CD4-positive, alpha-beta T cell treated with Interleukin-10 for 1 hour (primary cell): Measurements from ENCODE around the gene CYTH4.
"Not testable (repeated sequence)": the region's sequence is repeated elsewhere in the genome, so short reads cannot be mapped to it uniquely, and the experiment has no call there.

Experiments
- DNase-seq: peaks from one replicate; pipeline ENCODE4 v3.0.0-alpha.2; 2020

The CYTH4 gene

GRCh38 chr22:37282385-37282677 lies at the start of gene CYTH4:
TSS of gene CYTH4 (plus strand) at chr22:37282508. CDS start at chr22:37282570, 62 bp downstream.
- DNase-seq = peak; percentile 77

GRCh38 chr22:37233371-37233750 lies 48.9 kb upstream of the CYTH4 start:
- DNase-seq = not testable (repeated sequence)

- DNase-seq = no peak
Observed at GRCh38 chr22:37233751-37234631, 48.3 kb upstream of the CYTH4 start.

GRCh38 chr22:37234736-37235711 lies 47.3 kb upstream of the CYTH4 start:
- DNase-seq = no peak

GRCh38 chr22:37235897-37236607 lies 46.3 kb upstream of the CYTH4 start:
- DNase-seq = no peak

- no peak for DNase-seq
Observed at GRCh38 chr22:37237371-37238268, 44.7 kb upstream of the CYTH4 start.

GRCh38 chr22:37239336-37240239 lies 42.7 kb upstream of the CYTH4 start:
- no peak for DNase-seq

GRCh38 chr22:37240240-37240940 lies 41.9 kb upstream of the CYTH4 start:
- DNase-seq = no peak

- DNase-seq = no peak
Observed at GRCh38 chr22:37240941-37241320, 41.4 kb upstream of the CYTH4 start.

GRCh38 chr22:37241351-37242142 lies 40.8 kb upstream of the CYTH4 start:
- peak; percentile 63 for DNase-seq

GRCh38 chr22:37242395-37242918 lies 39.9 kb upstream of the CYTH4 start:
- DNase-seq = peak; percentile 93

- no peak for DNase-seq
Observed at GRCh38 chr22:37243402-37244113, 38.8 kb upstream of the CYTH4 start.

GRCh38 chr22:37244114-37244921 lies 38.0 kb upstream of the CYTH4 start, which contains the start of gene RAC2:
TSS of gene RAC2 (minus strand) at chr22:37244269. CDS start at chr22:37244148, 121 bp downstream.
- peak; percentile 90 for DNase-seq

- DNase-seq = no peak
Observed at GRCh38 chr22:37244922-37245722, 37.2 kb upstream of the CYTH4 start.

GRCh38 chr22:37245740-37246139 lies 36.6 kb upstream of the CYTH4 start:
- no peak for DNase-seq

- no peak for DNase-seq
Observed at GRCh38 chr22:37248251-37248650, 34.1 kb upstream of the CYTH4 start.

GRCh38 chr22:37249986-37250385 lies 32.3 kb upstream of the CYTH4 start:
- no peak for DNase-seq
